Lower lobe of right lung (tissue), 2 donors: ENCODE measurements around the gene PCED1B. TPM values are rescaled to one million over a fixed set of nuclear protein-coding genes. Genes with fewer than 3 reads are reported as not detected.

Experiments used
- ATAC-seq, 2 donors: fragments of 200-7000 bp; cut with Tn5 transposase; one replicate each; pipeline ENCODE4 v1.9.1; 2020 to 2022; ENCODE audit warnings: mild to moderate bottlenecking in 2 of 2, moderate library complexity in 2 of 2
- DNase-seq: peaks from one replicate; pipeline ENCODE4 v3.0.0-alpha.2; 2020
- H3K27ac ChIP-seq: fragments of 200-600 bp; one replicate; pipeline ENCODE4 v1.8.0; 2022
- H3K27me3 ChIP-seq: fragments of 200-600 bp; one replicate; pipeline ENCODE4 v1.8.0; 2022; ENCODE audit warnings: low read depth
- H3K36me3 ChIP-seq: fragments of 200-600 bp; one replicate; pipeline ENCODE4 v1.8.0; 2022; ENCODE audit warnings: mild to moderate bottlenecking
- H3K4me1 ChIP-seq: fragments of 200-600 bp; one replicate; pipeline ENCODE4 v1.8.0; 2022
- H3K4me3 ChIP-seq: fragments of 200-600 bp; one replicate; pipeline ENCODE4 v1.8.0; 2022; ENCODE audit warnings: mild to moderate bottlenecking
- H3K9me3 ChIP-seq: fragments of 200-600 bp; one replicate; pipeline ENCODE4 v1.8.0; 2022
- intact Hi-C: fragments of 100-400 bp; cut with DNase I; formaldehyde crosslinking; loops from one replicate; pipeline ENCODE4 v1.11.0; 2022
- total RNA-seq: library from RNA; stranded (reverse); fragmentation: NEBNext Ultra II Directional; extraction: Animal tissue kit (Norgen Biotek cat#: 25700); gene quantifications from one replicate; pipeline ENCODE4 v1.2.1, GENCODE V29; 2021
- TF ChIP-seq, protein P1 (sequence below): fragments of 200-600 bp; IDR thresholded peaks from one replicate; pipeline ENCODE4 v1.8.0; 2022; ENCODE audit warnings: antibody characterized with exemption, mild to moderate bottlenecking
- donor health status: DM: no; HTN: yes; CAD: no; lungs with severe emphysema.

The PCED1B gene
- total RNA-seq, 1 donor from 2014 or later = 13.4 TPM

DNA sequence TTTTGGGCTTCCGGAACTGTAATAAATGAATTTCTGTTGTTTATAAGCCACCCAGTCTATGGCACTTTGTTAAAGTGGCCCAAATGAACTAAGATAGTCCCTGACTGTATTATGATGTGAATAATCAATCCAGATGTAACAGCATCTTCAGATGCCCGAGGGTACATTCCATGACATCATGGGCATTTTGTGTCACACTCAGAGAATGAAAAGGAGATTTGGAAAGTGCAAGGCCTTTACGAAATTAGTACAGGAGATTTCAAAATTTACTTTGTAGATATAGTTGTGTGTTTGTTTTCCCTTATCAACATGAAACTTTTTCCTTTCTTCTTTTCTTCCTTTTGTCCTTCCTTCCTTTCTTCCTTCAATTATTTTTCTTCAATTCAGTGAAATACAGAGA, 54.6 kb downstream of the PCED1B start:
- no peaks in the 10 kb centered on the region for H3K9me3 ChIP-seq
- H3K27ac ChIP-seq = no peak overlapping the region
- H3K27me3 ChIP-seq = no peaks in the 10 kb centered on the region
- intact Hi-C loops = no loop called here
- TF ChIP-seq, protein P1, sequence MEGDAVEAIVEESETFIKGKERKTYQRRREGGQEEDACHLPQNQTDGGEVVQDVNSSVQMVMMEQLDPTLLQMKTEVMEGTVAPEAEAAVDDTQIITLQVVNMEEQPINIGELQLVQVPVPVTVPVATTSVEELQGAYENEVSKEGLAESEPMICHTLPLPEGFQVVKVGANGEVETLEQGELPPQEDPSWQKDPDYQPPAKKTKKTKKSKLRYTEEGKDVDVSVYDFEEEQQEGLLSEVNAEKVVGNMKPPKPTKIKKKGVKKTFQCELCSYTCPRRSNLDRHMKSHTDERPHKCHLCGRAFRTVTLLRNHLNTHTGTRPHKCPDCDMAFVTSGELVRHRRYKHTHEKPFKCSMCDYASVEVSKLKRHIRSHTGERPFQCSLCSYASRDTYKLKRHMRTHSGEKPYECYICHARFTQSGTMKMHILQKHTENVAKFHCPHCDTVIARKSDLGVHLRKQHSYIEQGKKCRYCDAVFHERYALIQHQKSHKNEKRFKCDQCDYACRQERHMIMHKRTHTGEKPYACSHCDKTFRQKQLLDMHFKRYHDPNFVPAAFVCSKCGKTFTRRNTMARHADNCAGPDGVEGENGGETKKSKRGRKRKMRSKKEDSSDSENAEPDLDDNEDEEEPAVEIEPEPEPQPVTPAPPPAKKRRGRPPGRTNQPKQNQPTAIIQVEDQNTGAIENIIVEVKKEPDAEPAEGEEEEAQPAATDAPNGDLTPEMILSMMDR = no peak
- DNase-seq (no peak), ATAC-seq (no peak)
- no peak overlapping the region for H3K4me3 ChIP-seq
- no peaks in the 10 kb centered on the region for H3K36me3 ChIP-seq
- no peaks in the 10 kb centered on the region for H3K4me1 ChIP-seq

DNA sequence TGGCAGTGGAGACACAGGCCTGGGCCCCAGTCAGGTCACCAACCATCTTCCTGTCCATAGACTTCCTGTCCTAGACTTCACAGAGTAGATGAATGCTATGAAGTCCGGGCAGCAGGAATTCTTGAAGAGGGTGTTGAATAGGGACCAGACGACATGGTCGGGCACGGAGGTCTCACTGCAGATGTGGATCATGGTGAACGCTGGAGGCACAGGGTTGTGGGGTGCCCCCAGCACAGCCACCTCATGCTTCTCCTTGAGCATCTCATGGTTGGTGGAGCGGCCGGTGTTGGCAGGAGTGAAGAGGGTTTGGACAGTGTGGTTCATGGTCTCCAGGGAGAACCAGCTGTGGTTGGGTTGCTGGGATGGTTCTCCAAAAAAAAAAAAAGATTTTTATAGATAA, 56.2 kb downstream of the PCED1B start:
- no peaks in the 10 kb centered on the region for H3K36me3 ChIP-seq
- ATAC-seq (no peak), DNase-seq (no peak)
- intact Hi-C loops = no loop called here
- TF ChIP-seq, protein P1 = no peak
- no peaks in the 10 kb centered on the region for H3K4me1 ChIP-seq
- H3K27ac ChIP-seq = no peak overlapping the region
- H3K9me3 ChIP-seq = no peaks in the 10 kb centered on the region
- H3K27me3 ChIP-seq = no peaks in the 10 kb centered on the region
- H3K4me3 ChIP-seq = no peak overlapping the region

DNA sequence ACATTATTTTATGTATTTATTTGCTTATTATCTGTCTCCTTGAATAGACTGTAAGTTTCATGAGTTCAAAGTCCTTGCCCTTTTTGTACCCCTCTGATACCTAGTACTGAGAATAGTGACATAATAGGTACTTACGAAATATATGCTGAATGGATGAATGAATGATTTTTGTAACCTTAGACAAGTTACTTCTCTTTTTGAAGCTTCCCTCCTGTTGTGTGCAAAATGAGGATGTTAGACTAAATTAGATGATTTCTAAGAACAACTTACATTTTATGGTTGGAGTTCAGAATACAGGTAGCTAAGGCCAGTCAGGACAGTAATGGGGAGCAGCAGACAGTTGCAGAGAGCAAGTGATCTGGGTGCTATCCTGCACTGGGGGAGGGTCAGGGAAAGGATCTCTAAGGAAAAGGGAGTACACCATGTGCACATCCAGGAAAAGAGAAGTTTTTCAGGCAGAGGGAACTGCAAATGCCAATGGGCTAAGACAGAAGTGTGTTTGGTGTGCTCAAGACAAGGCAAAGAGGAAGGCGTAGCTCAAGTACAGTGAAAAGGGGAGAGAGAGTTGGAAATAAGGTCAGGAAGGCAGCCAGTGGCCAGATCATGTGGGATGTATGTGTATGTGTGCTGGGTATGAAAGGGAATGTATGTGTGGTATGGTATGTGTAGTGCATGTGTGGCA, 59.7 kb downstream of the PCED1B start:
- DNase-seq = no peak
- intact Hi-C loops = no loop called here
- Histone ChIP-seq H3K36me3 (no peaks in the 10 kb centered on the region), H3K9me3 (no peaks in the 10 kb centered on the region), H3K27me3 (no peaks in the 10 kb centered on the region), H3K4me3 (no peak overlapping the region), H3K4me1 (no peaks in the 10 kb centered on the region), H3K27ac (no peak overlapping the region)
- TF ChIP-seq, protein P1 = no peak
- peak; percentile 40 to 50 for ATAC-seq

DNA sequence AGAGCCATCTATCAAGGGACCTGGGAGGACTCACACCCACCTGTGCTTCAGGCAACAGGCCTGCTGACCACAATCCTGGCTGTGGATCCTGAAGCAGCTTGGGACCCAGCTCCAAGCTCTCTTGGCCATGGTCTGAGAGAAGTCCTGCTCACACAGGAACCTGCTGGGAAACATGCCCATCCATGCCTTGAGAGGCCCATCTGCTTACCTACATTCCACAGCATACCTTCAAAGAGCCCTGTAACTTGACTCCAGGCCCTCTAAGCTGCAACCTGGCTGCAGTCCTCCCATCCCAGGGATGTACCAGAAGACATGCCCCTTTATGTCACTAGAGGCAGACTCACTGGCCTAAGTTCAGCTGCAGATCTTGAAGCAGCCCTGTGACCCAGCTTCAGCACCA, 62.0 kb downstream of the PCED1B start:
- no peaks in the 10 kb centered on the region for H3K36me3 ChIP-seq
- TF ChIP-seq, protein P1 = no peak
- H3K9me3 ChIP-seq = no peaks in the 10 kb centered on the region
- DNase-seq = no peak
- no peak overlapping the region for H3K27ac ChIP-seq
- no peak overlapping the region for H3K4me3 ChIP-seq
- no peaks in the 10 kb centered on the region for H3K4me1 ChIP-seq
- H3K27me3 ChIP-seq = no peaks in the 10 kb centered on the region
- no peak for ATAC-seq
- intact Hi-C loops = no loop called here

DNA sequence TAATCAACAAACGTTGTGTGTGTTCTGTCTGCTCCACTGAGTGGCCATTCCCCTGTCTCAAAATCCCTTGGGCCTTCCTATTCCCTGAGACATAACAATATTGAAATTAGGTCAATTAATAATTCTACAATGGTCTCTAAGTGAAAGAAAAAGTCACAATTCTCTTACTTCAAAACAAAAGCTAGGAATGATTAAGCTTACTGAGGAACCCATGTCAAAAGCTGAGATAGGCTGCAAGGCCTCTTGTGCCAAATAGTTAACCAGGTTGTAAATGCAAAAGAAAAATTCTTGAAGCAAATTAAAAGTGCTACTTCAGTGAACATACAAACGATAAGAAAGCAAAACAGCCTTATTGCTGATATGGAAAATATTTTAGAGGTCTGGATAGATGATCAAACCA, 65.3 kb downstream of the PCED1B start:
- no peak for DNase-seq
- no peaks in the 10 kb centered on the region for H3K27me3 ChIP-seq
- H3K27ac ChIP-seq = no peak overlapping the region
- no peak for ATAC-seq
- H3K4me1 ChIP-seq = no peaks in the 10 kb centered on the region
- no peak overlapping the region for H3K4me3 ChIP-seq
- TF ChIP-seq, protein P1 = no peak
- H3K9me3 ChIP-seq = no peaks in the 10 kb centered on the region
- intact Hi-C loops = no loop called here
- no peaks in the 10 kb centered on the region for H3K36me3 ChIP-seq
